ENCODE data around the gene WDR17. TPM values are rescaled to one million over a fixed set of nuclear protein-coding genes. Genes with fewer than 3 reads are reported as not detected.

The WDR17 gene
- total and polyA plus RNA-seq, 2 donors (not counting 1 experiment from before 2014, with no cell fraction given) = 2.1 to 7.1 TPM

GRCh38 chr4:176223561-176223960, 157.9 kb downstream of the WDR17 start:
- Histone ChIP-seq H4K20me1 (ENCODE audit: control insufficient read depth, insufficient read depth, low read length, poor library complexity, severe bottlenecking) (no peaks in the 10 kb centered on the region), H3K27me3 (replicated peaks in 1 of 4; ENCODE audit: control extremely low read depth in 1 of 4, control insufficient read depth in 3 of 4, insufficient read depth in 4 of 4, low read length in 3 of 4) (peaks cover 0 to 3% (median 0%) of the 10 kb centered on the region in 4 experiments), H3K27ac (ENCODE audit: low read length in 2 of 2) (no peak overlapping the region), H3K9ac (ENCODE audit: low read length) (no peak overlapping the region), H3K79me2 (ENCODE audit: control insufficient read depth, insufficient read depth, low read length) (no peaks in the 10 kb centered on the region), H3K9me3 (ENCODE audit: control extremely low read depth in 1 of 3, control insufficient read depth in 2 of 3, insufficient read depth in 1 of 3, low read length in 2 of 3) (no peaks in the 10 kb centered on the region), H3K4me1 (ENCODE audit: control insufficient read depth in 2 of 2, insufficient read depth in 2 of 2, low read length in 2 of 2) (no peaks in the 10 kb centered on the region), H3K36me3 (replicated peaks in 1 of 2; ENCODE audit: control extremely low read depth in 1 of 2, control insufficient read depth in 1 of 2, extremely low read depth in 1 of 2, insufficient read depth in 2 of 2, low read length in 1 of 2) (no peaks in the 10 kb centered on the region), H2AFZ (ENCODE audit: insufficient read depth, low read depth, low read length, poor library complexity, severe bottlenecking) (no peak overlapping the region), H3K4me2 (replicated peaks; ENCODE audit: low read depth, low read length, poor library complexity, severe bottlenecking) (no peak overlapping the region), H3K4me3 (ENCODE audit: control extremely low read depth in 1 of 5, extremely low read depth in 1 of 5, insufficient read depth in 1 of 5, low read depth in 2 of 5, low read length in 4 of 5) (no peak overlapping the region)
- ATAC-seq (ENCODE audit: low read depth) (no peak), DNase-seq (no peak)
- peaks cover 32% of the 10 kb centered on the region for H3K27me3 Mint-ChIP-seq
- intact Hi-C loops (cut with micrococcal nuclease) = no loop called here
- no peak overlapping the region for H3K4me3 Mint-ChIP-seq
- H3K27ac Mint-ChIP-seq = no peak overlapping the region
- ChIA-PET CTCF (no interaction called here), POLR2A (no interaction called here)
- no peaks in the 10 kb centered on the region for H3K9me3 Mint-ChIP-seq (ENCODE audit: insufficient read depth)
- TF ChIP-seq EZH2 (IDR thresholded peaks at IDR 0.05; ENCODE audit: borderline replicate concordance, insufficient read depth, low read depth, low read length, poor library complexity, severe bottlenecking) (no peak), CTCF (IDR thresholded peaks at IDR 0.05) (no peak)
- 93% methylated on average over 1 of the region's 2 CpGs for WGBS (ENCODE audit: insufficient coverage)
- no peaks in the 10 kb centered on the region for H3K4me1 Mint-ChIP-seq

- intact Hi-C loops (cut with micrococcal nuclease) = no loop called here
- H3K9ac ChIP-seq (ENCODE audit: low read length) = no peak overlapping the region
- no peak overlapping the region for H3K4me3 ChIP-seq (ENCODE audit: control extremely low read depth in 1 of 5, extremely low read depth in 1 of 5, insufficient read depth in 1 of 5, low read depth in 2 of 5, low read length in 4 of 5)
- no peak overlapping the region for H3K27ac ChIP-seq (ENCODE audit: low read length in 2 of 2)
- no peak overlapping the region for H2AFZ ChIP-seq (ENCODE audit: insufficient read depth, low read depth, low read length, poor library complexity, severe bottlenecking)
- ATAC-seq (ENCODE audit: low read depth) (no peak), DNase-seq (no peak)
- TF ChIP-seq EZH2 (IDR thresholded peaks at IDR 0.05; ENCODE audit: borderline replicate concordance, insufficient read depth, low read depth, low read length, poor library complexity, severe bottlenecking) (no peak), CTCF (IDR thresholded peaks at IDR 0.05) (no peak)
- 77% methylated on average over 5 of the region's 5 CpGs for WGBS (ENCODE audit: insufficient coverage)
- H3K27me3 ChIP-seq (replicated peaks in 1 of 4; ENCODE audit: control extremely low read depth in 1 of 4, control insufficient read depth in 3 of 4, insufficient read depth in 4 of 4, low read length in 3 of 4) = peaks cover 0 to 3% (median 0%) of the 10 kb centered on the region in 4 experiments
- Mint-ChIP-seq H3K9me3 (ENCODE audit: insufficient read depth) (no peaks in the 10 kb centered on the region), H3K27ac (no peak overlapping the region), H3K27me3 (peaks cover 28% of the 10 kb centered on the region), H3K4me3 (no peak overlapping the region), H3K4me1 (no peaks in the 10 kb centered on the region)
- H3K4me1 ChIP-seq (ENCODE audit: control insufficient read depth in 2 of 2, insufficient read depth in 2 of 2, low read length in 2 of 2) = no peaks in the 10 kb centered on the region
- no peaks in the 10 kb centered on the region for H3K9me3 ChIP-seq (ENCODE audit: control extremely low read depth in 1 of 3, control insufficient read depth in 2 of 3, insufficient read depth in 1 of 3, low read length in 2 of 3)
- H3K36me3 ChIP-seq (replicated peaks in 1 of 2; ENCODE audit: control extremely low read depth in 1 of 2, control insufficient read depth in 1 of 2, extremely low read depth in 1 of 2, insufficient read depth in 2 of 2, low read length in 1 of 2) = no peaks in the 10 kb centered on the region
- H3K79me2 ChIP-seq (ENCODE audit: control insufficient read depth, insufficient read depth, low read length) = no peaks in the 10 kb centered on the region
- H4K20me1 ChIP-seq (ENCODE audit: control insufficient read depth, insufficient read depth, low read length, poor library complexity, severe bottlenecking) = no peaks in the 10 kb centered on the region
- ChIA-PET CTCF (no interaction called here), POLR2A (no interaction called here)
- H3K4me2 ChIP-seq (replicated peaks; ENCODE audit: low read depth, low read length, poor library complexity, severe bottlenecking) = no peak overlapping the region
Measured at GRCh38 chr4:176226736-176227135, 161.1 kb downstream of the WDR17 start.

Measured in B cell (primary cell).